ENCODE data around the gene DNAJB5.
"Not testable (repeated sequence)": the region's sequence is repeated elsewhere in the genome, so short reads cannot be mapped to it uniquely, and the experiment has no call there.

DNAJB5 gene

DNA sequence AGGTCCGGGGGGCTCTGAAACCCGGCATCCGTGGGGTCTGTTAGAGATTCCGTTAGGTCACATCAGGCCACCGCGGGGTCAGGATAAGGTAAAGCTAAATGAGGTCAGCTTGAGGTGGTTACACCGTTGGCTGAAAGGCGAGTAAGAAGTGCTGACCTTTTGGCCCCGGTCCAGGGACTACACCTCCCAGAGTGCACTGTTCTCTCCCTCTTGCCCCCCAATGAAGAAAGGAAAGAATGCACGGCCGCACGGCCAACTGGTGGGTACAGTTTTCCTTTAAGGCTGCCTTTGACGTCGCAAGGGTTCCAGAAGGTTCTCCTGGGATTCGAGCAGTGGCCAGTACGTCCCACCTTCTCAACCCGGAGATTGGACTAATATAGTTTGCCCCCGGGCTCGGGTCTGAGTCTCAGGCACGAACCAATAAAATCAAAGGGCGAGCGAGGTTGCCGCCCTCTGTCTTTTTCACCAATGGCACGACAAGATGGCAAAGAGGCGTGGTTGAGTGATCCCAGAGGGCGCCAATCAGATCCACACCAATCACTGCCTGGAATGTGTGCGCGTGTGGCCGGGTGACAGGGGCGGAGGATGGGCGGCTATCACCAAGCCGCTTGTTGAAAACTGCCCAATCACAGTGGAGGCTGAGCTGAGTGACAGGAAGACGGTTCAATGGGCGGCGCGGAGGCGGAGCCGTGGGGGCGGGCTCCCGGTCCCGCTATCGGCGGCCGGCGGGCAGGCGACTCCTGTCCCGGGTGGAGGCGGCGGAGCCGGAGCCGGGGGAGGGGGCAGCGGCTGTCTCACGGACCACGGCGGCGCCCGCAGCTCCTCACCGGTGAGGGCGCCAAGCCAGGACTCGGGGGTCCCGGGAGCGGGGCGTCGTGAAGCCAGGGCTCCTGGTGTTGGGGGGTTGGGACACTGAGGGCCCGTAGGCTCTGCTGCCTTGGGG, at the start of gene DNAJB5:
Gene DNAJB5, plus strand, starts transcription at position 743 of the 943 bp plus-strand sequence. CDS start 886 bp downstream, outside the sequence.
- DNase-seq (ENCODE audit: low spot score): peak; percentile 99

GRCh38 chr9:34939989-34940388, 49.6 kb upstream of the DNAJB5 start:
- not testable (repeated sequence) for DNase-seq (ENCODE audit: low spot score)

GRCh38 chr9:34948451-34948850, 41.1 kb upstream of the DNAJB5 start:
- no peak for DNase-seq (ENCODE audit: low spot score)

GRCh38 chr9:34954225-34954624, 35.3 kb upstream of the DNAJB5 start:
- no peak for DNase-seq (ENCODE audit: low spot score)

DNA sequence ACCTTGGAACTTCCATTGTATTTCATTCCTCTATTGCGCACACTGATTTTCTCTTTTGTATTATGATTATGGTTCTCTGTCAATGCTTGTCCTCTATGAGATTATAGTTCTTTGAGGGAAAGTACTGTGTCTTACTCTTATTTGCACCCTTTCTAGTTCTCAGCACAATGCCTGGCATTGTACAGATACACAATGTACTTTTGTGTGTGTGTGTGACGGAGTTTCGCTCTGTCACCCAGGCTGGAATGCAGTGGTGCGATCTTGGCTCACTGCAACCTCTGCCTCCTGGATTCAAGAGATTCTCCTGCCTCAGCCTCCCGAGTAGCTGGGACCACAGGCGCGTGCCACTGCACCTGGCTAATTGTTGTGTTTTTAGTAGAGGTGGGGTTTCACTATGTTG, 33.5 kb upstream of the DNAJB5 start:
- not testable (repeated sequence) for DNase-seq (ENCODE audit: low spot score)

GRCh38 chr9:34956648-34957047, 32.9 kb upstream of the DNAJB5 start:
- DNase-seq (ENCODE audit: low spot score): no peak

DNA sequence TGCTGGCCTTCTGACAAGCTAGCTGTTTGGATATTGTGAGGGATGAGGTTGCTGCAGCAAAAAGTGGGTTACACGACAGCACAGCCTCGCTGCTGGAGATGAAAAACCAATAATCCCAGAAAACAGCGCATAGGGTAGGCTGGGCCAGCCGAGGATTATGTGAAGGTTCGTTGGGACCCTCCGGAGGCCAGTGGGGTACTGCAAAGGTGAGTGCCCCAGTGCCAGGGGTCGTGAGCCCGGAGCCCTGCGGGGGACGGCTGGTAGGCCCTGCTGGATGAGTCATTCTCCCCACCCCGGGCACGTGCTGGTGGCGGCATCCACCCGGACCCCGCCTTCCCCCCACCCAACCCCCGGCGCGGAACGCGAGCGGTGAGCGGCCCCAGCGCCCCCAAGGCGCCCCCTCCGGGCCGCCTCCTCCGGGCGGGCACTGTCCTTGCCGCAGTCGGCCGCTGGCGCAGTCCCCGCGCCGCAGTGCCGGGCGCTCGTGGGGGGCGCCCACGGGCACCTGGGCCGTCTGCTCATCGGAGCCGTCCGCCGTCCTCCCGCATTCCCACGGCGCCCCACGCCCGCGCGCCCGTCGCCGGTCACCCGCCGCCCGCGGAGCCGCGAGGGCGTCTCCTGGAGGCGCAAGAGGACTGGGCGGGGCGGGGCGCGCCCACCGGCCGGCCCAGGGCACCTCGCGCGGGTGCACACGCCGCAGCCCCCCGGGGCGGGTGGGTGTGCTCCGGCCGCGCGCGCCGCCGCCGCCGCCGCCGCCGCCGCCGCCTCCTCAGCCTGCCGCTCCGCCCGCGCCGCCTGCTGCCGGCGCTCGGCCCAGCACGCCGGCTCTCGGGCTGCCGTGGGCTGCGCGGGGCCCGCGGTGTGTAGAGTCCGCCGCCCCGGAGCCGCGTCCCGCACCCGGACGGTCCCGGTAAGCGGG, 31.8 kb upstream of the DNAJB5 start, which contains the start of gene PHF24:
Gene PHF24, plus strand, starts transcription at position 794 of the 919 bp plus-strand sequence. CDS start 13,014 bp downstream, outside the sequence.
- peak; percentile 68 for DNase-seq (ENCODE audit: low spot score)

DNA sequence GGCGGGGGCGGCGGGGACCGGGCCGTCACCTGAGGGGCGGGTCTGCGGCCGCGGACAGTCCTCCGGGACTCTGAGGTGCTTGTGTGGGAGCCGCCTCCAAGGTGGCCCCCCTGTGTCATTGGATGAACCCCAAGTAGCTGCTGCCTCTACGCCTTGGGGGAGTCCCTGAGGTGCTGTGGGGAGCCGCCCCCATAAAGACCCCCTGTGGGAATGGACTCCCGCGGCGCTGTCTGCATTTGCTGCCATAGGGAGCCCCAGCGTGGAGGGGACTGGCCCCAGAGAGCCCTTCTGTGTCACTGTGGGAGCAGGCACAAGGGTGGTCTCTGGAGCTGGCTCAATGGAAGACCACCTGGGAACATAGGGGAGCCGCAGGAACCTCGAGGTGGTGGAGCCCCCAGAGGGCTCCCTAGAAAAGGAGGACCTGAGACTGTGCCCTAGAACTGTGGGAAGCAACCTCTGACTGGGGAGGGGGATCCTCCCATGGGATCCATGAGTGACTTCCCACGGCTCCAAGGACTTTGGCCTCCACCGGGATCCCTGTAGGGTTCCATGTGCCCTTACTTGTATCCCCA, 31.0 kb upstream of the DNAJB5 start:
- no peak for DNase-seq (ENCODE audit: low spot score)

DNA sequence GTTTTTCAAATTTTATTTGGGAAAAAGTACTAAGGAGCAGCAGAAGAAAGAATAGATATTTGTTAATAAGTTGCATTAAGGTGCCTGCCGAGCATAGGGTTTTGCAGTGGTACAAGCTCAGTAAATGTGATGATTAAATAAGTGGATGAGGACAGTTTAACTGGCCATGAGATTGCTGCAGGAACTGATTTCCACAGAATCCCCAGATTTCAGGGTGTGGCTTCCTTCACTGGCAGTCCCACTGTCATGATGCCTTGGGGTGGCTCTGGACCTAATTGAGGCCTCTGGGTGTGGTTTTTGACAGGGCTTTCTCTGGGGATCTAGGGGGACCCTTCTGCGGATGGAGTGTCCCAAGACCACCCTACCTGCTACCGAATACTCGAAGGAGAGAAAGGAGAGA, 30.1 kb upstream of the DNAJB5 start:
- DNase-seq (ENCODE audit: low spot score): no peak

GRCh38 chr9:34961574-34962490, 27.7 kb upstream of the DNAJB5 start:
- no peak for DNase-seq (ENCODE audit: low spot score)

DNA sequence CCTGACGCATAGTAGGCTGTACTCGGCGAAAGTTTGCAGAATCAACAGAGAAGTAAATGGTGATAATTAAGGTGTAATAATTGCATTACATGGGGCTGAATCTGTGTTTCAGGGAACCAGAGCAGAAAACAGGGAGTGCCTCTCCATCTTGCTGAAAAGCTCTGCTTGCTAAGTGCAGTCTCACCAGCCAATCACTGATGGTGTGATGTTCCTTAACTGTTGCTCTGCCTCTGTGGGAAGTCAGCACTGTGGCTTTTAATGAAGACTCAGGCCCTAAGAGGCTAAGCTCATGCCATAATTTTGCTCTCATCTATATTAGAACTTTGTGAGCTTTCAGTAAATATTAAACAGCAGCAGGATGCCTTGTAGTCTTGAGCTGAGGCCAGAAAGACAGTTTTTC, 27.0 kb upstream of the DNAJB5 start:
- DNase-seq (ENCODE audit: low spot score): no peak

DNA sequence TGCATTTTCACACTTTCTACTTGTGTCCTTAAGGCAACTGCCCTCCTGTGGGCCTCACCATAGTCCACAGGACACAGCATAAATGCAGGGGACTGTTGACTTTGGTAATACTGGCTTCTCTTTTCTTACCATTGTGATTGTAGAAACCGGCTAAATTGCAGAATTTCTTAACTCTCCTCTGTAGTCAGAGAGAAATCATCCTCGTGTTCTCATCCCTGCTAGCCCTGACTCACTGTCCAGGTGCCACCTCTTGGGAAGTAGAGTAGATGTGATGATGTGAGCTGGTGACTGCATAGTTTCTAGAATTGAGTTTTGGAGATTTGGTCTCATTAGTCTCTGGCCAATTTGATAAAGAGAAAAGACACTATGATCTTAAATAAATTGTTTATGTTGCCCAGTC, 26.0 kb upstream of the DNAJB5 start:
- no peak for DNase-seq (ENCODE audit: low spot score)

DNA sequence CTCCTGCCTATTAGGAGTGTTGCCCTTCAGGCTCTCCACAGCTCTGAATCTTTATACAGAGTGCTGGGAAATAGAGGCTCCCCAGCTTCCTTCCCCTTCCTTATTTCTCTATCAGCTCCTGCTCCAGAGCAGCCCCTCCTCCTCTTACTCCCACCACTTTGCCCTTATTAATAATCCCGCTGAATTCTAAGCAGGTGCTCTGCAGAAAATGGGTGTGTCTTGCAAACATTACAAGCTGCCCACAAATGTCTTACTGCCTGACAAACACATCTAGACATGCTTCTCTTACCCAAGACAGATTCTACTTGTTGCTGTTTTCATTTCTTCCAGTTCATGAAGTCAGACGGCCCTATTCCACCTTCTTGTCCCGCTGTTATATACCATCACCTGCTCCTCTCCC, 25.1 kb upstream of the DNAJB5 start:
- no peak for DNase-seq (ENCODE audit: low spot score)

- no peak for DNase-seq (ENCODE audit: low spot score)
These were observed 18.3 kb upstream of the DNAJB5 start for GRCh38 chr9:34971146-34971811.

DNA sequence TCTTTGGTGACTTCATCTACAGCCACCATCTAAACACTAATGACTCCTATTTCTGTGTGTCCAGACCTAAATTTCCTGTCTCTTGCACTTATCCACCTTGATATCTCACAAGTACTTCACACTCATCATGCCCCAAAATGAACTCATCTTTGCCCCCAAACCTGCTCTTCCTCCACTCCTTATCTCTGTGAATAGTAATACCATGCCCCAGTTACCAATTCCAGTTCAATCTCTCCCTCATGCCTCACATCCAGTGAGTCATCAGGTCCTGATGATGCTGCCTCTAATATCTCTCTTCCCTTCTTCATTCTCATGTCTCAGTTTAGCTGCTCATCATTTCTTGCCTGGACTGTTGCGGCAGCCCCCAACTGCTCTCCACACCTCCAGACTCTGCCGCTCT, 14.9 kb upstream of the DNAJB5 start:
- DNase-seq (ENCODE audit: low spot score): no peak

DNA sequence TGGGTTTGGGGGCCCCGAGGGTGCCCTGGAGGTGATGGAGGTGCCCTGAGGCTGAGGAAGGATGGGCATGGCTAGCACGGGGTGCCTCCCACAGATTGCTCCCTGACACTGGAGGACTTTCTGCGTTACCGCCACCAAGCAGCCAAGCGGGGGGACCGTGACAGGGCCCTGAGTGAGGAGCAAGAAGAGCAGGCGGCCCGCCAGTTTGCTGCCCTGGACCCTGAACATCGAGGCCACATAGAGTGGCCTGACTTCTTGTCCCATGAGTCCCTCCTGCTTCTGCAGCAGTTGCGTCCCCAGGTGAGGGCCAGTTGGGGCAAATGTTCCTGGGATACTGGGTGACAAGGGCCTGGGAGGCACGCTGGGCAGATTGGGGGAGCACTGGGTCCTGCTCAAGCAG, 13.1 kb upstream of the DNAJB5 start:
- no peak for DNase-seq (ENCODE audit: low spot score)

DNA sequence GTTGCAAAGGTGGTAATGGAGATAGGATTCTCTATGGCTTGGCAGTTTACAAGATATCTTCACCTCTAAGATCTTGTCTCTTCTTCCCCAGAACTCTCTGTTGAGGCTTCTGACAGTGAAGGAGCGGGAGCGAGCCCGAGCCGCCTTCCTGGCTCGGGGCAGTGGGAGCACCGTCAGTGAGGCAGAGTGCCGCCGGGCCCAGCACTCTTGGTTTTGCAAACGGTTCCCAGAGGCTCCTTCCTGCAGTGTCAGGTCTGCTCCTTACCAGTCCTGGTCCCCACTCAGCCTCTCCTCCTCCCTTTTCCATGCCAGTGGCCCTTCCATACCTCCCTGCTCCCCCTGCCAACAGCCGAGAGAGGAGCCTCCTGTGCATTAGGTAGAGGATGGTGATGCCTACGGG, 12.6 kb upstream of the DNAJB5 start:
- DNase-seq (ENCODE audit: low spot score): no peak

DNA sequence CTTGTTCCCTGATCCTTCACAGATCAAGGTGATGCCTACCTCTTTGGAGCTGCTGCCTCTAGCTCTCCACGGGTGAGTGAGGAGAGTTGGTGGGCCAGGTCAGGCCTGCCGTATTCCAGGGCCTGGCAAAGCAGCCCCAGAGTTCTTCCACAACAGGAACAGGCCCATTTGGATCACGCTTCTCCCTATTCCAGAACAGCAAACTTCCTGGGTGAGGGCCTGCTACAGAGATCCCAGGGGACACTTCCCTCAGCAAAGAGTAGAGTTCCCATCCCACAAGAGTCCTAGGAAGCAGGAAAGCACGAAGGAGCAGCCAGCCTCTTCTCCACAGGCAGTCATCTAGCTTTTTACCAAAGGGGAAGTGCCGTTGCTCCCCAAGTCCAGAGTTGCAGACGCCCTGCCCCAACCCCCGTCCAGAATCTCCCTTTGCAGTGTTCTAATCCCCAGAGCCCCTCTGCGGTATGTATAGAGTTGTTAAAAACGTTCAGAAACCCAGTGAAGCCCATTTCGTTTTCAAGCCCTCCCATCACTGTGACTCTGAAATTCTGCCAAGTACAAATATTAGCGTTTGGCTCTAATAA, 9.3 kb upstream of the DNAJB5 start:
- DNase-seq (ENCODE audit: low spot score): no peak

DNA sequence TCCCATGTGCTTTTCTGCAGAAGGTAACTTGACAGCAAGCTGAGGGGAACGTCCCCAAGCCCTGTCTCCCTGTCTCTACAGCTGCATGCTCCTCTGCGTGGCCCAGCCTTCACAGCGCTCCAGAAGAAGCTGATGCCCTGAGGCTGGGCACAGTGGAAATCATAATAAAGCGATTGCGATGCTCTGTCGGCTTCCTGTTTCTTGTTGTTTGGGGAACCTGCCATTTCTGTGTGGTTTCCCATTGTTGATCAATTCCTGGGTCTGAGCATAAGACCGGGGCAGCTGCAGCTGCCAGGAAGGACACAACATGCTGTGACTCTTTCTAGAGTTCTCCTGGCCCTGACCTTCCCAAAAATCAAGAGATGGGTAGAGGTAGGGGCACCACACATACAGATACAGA, 7.2 kb upstream of the DNAJB5 start:
- DNase-seq (ENCODE audit: low spot score): no peak

GRCh38 chr9:34983209-34983608, 6.3 kb upstream of the DNAJB5 start:
- no peak for DNase-seq (ENCODE audit: low spot score)
